HT1080 (cell line): ENCODE results near the gene IFTAP. TPM values are rescaled to one million over a fixed set of nuclear protein-coding genes. Genes with fewer than 3 reads are reported as not detected.

Experiments used
- total RNA-seq: library from RNA; depleted of rRNA; stranded (reverse); fragments of >200 nt; shearing (Covaris generic); gene quantifications from 2 replicates; pipeline ENCODE4 v1.2.3, GENCODE V29; 2014; rRNA removed

The IFTAP gene
- total RNA-seq, 1 experiment from 2014 or later = 15.9 TPM

Other genes starting within 250 kb of the IFTAP start
- gene TRAF6, start 84.2 kb upstream of the IFTAP start, total RNA-seq = 7.4 and 8.1 TPM in 2 replicates
- gene RAG1, start 26.5 kb upstream of the IFTAP start, total RNA-seq = 0.17 and 0.19 TPM in 2 replicates
- gene RAG2, start 3.7 kb downstream of the IFTAP start, total RNA-seq = not detected in 2 replicates